Suppressor macrophage treated with lipopolysaccharide for 1 hour (primary cell): Measurements from ENCODE around the gene ANK3.

Source experiments
- DNase-seq, 3 donors: peaks; one replicate each; pipeline ENCODE4 v3.0.0-alpha.2; 2020 to 2022

The ANK3 gene

DNA sequence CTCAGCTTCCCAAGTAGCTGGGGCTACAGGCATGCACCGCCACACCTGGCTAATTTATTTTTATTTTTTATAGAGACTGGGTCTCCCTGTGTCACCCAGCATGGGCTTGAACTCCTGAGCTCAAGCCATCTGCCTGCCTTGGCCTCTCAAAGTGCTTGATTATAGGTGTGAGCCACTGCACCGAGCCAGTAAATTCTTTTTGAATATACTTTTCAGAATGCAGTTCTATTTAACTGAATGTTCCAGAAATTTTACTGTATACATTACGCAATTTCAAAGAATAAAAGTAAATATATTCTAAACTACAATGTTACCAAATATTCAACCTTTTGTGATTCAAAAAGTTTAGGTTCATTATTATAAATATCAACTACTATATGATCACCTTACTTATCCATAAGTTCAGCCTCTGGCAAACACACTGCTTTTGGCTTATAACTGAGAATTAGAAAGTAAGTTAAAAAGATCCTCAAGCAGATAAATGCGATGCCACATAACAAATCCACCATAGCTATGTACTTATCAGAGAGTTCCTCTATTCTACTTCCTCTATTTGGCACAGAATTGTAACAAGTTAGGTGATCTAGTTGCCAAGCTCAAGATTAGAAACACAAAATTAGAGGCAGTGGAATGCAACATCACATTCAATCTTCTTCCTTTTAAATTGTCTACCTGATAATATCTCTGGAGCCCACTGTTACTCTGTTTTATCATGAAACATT lies 118.2 kb downstream of the ANK3 start:
- DNase-seq, result peak; percentile 13 to 58 (median 50)

DNA sequence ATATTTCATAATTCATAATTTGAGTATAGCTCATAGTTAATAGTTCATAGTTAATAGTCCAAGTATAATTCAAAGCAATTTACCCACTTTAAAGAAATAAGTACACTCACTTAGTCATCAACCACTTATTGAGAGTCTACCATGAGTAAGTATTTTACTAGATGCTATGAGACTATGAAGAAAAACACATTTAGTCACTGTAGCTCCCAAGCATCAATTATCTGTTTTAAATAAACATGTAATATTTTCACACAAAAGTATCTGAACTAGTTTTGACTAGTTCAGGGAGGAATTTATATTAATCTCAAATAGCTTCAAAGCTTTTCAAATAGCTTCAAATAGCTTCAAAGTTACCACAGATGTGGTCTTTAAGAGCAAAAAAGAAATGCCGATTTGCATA lies 119.2 kb downstream of the ANK3 start:
- DNase-seq, result no peak

DNA sequence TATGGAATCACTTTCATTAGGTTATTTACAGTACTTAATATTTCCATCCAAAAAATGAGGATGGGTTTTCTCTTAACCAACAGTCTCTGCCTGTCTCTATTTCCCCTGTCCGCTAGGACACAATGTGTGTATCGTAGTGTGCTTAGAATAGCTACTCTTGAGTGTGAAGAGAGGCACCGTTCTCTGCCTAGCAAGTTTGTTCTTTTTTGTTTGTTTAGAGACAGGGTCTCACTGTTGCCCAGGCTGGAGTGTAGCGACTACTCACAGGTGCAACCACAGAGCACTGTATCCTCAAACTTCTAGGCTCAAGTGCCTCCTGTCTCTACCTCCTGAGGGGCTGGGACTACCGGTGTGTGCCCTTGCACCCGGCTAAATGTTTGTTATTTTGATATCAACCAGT lies 121.9 kb downstream of the ANK3 start:
- DNase-seq, result no peak

DNA sequence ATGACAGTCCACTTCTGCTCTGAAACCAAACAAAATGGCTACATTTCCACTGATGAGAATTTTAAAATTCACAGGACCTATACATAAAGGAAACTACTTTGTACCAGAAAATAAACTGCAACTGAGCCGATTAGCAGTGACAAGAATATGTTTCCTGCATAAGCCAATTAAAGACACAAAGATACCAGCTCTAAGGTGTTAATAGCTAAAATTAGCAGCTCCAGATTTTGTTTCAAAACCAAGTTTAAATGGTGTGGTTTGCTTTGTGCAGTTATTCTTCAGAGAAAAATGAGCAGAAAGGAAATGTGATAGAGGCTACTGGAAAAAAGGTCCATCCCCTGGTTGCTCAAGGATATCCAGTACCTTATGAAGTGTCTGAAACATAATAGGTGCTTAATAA lies 123.2 kb downstream of the ANK3 start:
- DNase-seq, result no peak

DNA sequence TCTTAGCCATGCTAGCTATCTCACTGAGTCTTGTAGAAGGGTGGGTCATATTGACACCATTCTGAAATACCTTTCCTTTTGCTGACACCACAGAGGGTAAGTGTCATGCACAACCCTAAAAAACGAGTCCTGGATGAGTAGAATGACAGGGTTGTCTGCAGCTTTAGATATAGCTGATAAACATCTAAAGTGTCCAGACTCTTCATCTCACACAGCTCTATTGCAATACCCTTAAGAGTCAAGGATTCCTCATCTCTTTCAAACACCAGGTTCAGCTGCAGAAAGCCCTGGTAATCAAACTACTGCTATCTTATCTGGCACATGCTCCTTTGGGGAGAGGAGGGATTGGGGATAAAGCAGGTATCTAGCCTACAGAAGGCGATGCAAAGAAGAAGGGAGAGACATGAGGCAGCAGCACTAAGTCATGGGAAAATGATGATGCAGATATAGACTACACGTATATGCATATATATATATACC lies 127.0 kb downstream of the ANK3 start:
- DNase-seq, result no peak

DNA sequence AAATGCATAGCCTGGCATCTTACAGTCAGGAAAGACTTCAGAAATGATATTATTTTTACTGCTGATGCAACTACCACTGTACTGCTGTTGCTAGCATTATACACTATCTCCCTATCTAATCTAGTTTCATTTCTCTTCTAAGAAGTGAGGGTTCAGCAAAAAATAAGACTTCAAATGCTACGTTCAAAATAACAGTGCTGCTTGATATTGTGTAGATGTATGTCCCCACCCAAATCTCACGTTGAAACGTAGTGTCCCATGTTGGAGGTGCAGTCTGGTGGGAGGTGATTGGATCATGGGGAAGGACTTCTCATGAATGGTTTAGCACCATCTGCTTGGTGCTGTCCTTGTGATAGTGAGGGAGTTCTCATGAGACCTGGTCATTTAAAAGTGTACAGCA lies 129.4 kb downstream of the ANK3 start:
- DNase-seq, result no peak

DNA sequence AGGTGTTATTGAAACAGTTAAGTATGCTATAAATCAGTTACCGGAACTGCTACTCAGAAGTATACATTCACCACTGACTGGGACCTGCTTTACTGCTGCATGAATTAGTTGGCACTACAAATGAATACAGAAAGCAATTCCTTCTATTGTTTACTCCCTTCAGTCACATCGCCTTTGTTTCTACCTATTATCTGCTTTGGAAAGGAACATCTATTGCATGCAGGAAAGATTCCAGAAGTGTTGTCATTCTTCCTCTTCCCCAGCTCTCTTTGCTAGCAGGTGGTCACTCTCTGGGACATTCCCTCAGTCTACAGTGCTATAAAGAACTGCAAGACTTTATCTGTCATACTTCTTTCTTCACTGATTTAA lies 131.3 kb downstream of the ANK3 start:
- DNase-seq, result no peak

DNA sequence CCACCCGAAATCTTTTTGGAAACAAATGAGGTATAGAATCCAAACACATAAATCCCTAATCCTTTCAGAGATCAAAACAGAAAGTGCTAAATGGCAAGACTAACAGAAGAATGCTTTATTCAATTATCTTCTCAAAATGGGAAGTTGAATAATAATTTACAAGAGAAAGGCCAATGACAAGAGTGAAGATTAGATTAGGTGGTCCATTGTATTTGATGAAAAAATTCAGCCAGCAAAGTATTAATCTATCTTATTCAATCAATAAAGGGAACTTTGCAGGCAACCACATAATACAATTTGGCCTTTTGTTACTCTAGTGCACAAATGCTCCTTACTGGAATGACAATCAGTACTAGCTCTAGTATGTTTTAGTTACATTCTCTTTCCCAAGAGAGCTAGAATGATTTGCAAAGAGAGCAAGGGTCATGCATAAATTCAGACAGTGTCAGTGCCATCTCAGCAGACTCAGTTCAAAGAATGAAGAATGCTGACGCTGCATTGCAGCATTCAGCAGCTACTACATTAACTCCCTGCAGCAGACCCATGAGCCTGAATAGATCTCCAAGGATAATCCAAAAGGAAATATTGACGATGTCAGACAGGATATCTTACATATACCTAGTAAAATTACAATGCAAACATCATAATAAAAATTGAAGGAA lies 131.8 kb downstream of the ANK3 start:
- no peak for DNase-seq

DNA sequence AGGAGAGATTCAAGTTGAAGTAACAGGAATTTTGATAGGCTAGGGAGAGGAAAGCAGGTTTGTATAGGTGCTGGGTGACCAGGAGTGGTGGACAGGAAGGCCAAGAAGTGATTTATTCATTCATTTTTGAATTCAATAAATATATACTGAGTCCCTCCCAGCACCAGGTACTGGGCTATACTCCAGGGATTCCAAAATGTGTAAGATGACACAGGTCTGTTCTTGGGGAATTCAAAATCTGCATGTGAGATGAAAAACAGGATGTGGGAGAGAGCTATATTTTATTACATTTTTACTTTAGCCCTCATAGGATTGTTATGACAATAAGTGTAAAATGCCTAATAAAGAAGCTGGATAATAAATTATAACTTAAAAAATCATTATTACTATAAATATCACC lies 134.9 kb downstream of the ANK3 start:
- no peak for DNase-seq

DNA sequence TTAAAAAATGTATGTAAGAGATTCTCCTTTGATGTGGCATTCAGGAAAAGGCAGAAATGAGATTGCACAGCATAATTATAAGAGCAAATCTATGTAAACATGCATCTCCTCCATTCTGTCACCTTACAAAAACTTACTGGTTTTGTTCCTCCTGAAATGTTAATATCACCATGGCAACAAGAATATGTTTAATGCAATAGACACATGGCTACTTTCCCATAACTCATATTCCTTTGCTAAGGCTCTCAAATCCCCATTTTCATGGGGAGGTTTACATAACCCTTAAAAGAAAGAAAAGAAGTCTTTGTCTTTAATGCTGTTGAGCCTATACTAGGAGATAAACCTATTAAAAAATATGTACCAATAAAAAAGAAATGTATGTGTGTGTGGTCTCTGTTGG lies 136.2 kb downstream of the ANK3 start:
- DNase-seq, result no peak

DNA sequence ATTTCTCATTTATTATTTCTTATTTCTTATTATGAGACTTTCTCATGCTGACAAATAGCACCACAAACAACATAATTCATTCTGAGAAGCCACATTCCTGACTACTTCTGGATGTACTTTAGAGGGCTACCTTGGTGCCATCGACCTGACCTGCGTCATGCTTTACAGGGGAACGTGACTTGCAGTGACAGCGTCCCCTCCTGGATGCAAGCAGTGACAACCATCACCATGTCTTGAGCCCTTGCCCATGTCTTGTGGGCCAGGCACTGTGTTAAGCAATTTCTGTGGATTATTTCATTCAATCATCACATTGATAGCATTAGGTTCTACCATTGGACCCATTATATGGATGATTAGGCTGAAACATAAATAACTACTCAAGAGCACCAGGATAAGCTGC lies 137.0 kb downstream of the ANK3 start:
- no peak for DNase-seq

DNA sequence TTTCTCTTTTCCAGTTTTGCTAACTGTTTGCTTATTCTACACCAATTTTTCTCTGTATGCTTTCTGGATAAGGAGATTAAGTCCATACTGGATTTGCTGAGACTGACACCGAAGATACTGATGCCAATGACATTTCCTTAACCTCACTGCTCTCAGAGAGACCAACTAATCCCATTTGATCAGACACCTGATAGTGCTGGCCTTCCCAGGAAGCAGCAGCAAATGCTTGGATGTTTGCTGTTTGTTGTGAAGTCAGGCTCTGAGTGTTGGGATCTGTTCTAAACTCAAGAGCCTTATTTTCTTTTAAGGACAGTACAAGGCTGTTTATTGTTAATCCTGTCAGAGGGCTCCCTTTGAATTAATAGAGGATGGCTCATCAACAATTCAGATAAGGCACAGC lies 143.3 kb downstream of the ANK3 start:
- no peak for DNase-seq

DNA sequence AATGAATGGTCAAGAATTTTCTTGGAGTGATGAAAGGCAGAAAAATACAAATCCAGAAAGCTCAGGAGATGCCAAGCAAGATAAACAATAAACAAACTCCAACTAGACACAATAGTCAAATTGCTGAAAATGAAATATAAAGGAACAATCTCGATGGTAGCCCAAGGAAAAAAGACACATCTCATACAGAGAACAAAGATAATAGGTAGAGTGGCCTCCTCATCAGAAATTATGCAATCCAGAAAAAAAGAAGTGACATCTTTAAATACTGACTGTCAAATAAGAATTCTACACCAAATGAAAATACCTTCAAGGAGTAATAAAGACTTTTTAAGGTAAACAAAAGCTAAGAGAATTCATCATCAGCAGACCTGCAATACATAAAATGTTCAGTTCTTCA lies 150.4 kb downstream of the ANK3 start:
- no peak for DNase-seq

DNA sequence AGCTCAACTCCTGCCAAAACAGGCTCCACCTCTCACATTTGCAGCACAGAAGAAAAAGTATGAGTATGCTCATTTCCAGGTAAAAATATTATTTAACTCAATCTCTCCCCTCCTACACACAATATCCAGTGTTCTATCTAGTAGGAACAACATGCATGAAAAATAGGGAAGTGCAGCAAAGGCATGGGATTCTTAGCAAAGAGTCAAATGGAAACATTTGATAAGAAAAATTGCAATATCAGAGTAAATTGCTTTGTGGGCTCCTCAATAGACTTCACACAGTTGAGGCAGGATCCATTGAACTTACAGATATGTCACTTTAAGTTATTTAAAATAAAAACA lies 150.9 kb downstream of the ANK3 start:
- peak; percentile 15 to 34 (median 25) for DNase-seq

DNA sequence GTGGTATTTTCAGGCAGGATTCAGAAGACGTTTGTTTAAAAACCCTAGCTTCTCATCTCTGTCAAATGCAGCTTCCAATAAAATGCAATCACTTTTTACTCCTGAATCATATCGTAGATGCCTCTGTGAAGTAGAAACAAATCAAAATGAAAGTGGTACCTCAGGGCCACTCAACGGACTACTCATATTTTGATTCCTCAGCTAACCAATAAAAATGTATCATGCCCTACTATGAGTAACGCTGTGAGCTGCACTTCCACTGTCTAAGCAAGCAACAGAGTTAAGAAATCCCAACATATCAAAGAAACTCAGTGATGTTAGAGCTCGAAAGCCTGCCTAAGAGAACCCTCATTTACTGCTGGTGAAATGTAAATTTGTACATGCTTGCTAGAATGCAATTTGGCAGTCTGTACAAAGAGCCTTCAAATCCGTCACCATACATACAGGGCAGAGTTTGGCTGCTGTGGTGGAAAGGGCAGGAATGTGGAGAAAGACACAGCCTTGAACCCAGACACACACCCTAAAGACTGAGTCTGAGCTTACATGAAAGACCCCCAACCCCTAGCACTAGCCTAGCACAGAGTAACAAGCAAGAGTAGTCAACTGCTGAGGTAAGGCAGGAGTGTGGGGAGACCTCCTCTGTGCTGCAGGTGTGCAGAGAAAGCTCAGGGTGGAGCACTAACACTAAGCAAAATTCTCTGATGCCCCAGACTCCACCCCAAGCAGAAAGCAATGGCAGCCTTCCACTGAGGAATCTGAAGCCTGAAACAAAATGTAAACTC lies 151.5 kb downstream of the ANK3 start:
- DNase-seq, result peak; percentile 42 to 72 (median 61)

DNA sequence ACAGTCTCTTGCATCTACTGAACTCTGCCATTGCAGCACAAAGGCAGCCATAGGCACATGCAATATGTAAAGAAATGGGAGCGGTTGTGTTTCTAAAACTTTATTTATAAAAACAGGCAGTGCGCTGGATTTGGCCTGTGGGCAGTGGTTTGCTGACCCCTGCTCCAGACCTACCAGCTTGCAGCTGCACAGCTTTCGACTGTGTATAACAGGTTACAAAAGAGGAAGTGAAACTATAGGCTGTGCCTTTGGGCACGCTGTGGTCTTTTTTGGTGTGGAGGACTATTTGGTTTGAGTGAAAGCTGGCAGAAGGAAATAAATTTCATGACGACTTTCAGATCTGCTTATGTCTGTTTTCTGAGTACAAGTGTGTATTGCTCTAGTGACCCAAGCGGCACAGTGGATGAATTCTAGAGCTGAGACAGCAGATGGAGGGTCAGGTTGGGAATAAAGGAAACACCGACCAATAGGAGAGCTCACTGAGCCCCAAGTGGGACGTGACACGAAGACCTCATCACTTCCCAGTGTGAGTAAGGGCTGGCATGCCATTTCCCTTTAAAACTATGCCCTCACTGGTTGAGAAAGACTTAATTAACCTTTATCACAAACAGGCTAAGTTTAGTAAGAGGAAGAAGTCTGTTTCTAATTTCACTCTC lies 152.7 kb downstream of the ANK3 start:
- DNase-seq, result peak; percentile 82 to 93 (median 89)

DNA sequence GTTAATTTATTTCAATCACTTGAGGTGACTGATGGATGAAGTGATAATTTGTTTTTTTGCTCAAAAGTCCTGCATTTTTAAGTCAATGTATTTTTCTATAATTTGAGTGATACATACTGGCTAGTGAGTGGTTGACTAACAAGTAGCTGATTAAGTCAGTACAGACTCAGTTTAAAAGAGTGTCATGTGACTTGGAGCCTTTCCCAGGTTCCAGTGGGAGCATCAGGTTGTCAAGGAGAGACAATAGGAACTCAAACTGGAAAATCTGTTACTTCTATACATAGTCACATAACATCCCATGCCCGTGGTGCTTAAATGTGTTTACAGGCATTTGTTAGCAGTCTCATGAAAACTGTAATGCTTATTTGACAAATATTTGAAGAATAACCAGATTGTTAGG lies 154.7 kb downstream of the ANK3 start:
- no peak for DNase-seq

DNA sequence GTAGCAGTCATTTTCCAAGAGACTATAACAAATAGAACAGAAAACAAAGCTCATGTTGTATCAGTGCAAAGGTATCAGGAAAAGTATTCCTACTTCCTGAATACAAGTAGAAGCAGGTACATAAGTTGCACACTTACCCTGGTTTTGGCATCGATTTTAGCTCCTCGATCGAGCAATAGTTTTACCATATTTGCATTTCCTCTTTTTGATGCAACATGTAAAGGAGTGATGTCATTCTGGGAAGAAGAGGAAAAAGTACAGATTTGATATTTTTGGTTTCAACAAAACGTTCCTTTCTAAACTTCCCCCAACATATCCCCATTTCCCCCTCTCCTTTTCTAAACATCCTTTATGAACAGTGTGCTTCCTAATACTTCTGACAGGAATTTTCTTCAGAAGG lies 155.1 kb downstream of the ANK3 start:
- DNase-seq, result peak; percentile 43 to 78 (median 75)

DNA sequence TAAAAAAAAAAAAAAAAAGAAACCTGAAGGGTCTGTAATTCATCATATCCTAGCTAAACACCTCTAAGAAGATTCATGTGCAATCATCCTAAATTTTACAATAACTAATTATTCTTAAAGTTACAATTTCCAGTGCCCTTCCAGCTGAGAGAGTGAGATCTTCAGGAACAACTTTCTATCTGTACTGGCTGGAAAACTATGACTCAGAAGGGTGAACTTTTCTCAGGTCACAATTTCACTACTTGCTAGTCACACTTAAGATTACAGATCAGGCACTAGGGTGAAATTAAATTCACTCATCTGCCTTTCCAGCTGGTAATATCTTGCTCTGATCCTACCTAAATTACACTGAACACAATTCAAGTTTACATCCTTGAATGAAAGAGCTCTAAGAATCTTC lies 158.8 kb downstream of the ANK3 start:
- DNase-seq, result no peak

DNA sequence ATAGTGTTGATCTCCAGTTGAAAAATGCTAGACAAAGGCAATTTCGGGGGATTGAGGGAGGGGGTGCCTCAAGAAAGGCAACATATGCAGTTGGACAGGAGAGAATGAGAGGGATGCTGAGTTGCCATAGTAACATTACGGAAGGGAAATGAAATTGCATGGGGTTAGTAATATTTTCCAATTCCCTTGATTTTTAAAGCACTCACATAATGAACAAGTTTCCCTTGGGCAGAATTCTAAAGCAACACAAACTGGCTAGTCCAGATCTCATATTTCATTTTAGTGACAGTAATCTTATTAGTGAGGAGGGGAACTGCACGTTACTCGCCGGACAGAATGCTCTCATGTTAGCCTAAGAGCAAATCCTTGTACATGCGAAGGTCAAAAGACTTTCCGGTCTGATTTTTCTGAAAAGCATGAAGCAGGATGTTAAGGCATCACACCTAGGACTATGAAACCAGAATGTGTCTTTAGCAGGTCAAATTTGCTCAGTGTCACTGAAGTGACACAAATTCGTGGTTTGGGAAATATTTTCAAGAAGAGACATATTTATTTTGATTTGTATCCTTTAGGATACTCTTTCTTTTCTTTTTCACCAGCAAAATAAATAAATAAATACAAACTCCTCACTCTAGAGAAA lies 165.5 kb downstream of the ANK3 start:
- DNase-seq, result no peak

DNA sequence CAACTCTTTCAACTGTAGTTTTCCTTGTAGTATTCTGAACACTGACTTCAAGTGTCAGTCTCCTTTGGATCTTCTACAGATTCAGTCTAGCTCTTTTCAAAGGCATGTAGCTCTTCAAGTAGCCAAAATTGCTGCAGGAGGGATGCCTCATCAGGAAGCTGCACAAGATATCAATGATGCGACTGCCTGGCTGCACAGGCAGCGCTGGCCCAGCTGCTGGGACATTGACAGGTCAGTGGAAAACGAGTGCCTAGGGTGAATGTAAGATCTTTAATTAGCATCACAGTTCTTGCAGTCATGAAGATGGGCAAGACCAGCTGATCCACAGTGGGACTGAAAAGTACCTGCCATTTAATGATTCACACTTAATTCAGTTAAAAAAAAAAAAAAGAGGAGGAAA lies 167.6 kb downstream of the ANK3 start:
- no peak for DNase-seq

DNA sequence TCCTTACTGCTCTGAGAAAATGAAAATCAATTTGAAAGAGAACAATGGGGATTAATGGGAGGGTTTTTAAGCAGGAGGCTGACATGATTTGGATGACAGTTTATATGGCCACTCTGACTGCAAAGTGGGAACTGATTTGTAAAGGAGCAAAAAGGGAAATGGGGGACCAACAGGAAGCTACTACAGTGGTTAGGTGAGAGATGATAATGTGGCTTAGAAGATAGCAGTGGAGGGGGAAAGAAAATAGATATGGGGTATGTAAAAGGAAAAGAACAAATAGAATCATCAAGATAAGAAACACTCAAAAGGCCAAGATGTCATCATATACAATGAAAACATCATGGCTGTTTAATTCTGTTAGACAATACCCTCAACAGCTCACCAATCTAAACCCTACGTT lies 177.5 kb downstream of the ANK3 start:
- no peak for DNase-seq
